Measurements from ENCODE around the gene PID1.

Gene PID1

DNA sequence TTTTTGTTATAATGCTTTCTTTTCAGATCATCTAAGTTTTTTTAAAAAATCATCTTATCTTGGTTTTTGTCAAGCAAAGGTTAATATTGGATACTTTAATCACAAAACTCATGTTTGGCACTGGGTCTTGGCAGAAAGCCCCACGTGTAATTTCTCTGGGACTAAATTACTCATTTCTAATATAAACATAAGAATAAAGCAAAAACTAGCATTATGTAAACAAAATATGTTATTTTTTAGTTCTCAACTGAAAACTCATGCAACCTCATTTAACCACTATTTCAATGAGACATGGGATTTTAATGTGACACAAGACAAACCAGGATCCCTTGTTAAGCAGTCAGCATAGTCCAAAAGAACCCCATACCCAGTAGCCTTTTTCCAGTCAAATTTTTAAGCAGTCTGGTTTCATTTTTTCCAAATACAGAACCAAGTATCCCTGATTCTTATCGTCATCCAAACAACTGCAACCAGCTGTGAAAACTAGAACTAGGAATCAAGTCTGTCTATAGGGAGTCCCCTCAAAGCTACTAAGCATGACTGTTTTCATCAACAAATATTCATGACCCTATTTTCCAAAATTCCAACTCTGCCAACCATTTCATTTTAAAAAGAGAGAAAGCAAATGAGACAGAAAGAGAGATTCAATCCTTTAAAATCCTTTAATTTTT is 27.1 kb downstream of the PID1 start:
- H3K27me3 ChIP-seq: no peaks in the 10 kb centered on the region
- no peak for DNase-seq
- intact Hi-C loops (cut with DNase I; ENCODE audit: low total_unique reads): no loop called here
- peaks cover 0 to 14% (median 2%) of the 10 kb centered on the region in 4 donors for H3K4me1 ChIP-seq
- no peak overlapping the region for H3K4me3 ChIP-seq
- H3K36me3 ChIP-seq: no peaks in the 10 kb centered on the region
- peaks cover 0 to 16% (median 14%) of the 10 kb centered on the region in 3 donors for H3K9me3 ChIP-seq
- H3K27ac ChIP-seq: no peak overlapping the region
- TF ChIP-seq, protein P1, sequence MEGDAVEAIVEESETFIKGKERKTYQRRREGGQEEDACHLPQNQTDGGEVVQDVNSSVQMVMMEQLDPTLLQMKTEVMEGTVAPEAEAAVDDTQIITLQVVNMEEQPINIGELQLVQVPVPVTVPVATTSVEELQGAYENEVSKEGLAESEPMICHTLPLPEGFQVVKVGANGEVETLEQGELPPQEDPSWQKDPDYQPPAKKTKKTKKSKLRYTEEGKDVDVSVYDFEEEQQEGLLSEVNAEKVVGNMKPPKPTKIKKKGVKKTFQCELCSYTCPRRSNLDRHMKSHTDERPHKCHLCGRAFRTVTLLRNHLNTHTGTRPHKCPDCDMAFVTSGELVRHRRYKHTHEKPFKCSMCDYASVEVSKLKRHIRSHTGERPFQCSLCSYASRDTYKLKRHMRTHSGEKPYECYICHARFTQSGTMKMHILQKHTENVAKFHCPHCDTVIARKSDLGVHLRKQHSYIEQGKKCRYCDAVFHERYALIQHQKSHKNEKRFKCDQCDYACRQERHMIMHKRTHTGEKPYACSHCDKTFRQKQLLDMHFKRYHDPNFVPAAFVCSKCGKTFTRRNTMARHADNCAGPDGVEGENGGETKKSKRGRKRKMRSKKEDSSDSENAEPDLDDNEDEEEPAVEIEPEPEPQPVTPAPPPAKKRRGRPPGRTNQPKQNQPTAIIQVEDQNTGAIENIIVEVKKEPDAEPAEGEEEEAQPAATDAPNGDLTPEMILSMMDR (IDR thresholded peaks at IDR 0.05): no peak

DNA sequence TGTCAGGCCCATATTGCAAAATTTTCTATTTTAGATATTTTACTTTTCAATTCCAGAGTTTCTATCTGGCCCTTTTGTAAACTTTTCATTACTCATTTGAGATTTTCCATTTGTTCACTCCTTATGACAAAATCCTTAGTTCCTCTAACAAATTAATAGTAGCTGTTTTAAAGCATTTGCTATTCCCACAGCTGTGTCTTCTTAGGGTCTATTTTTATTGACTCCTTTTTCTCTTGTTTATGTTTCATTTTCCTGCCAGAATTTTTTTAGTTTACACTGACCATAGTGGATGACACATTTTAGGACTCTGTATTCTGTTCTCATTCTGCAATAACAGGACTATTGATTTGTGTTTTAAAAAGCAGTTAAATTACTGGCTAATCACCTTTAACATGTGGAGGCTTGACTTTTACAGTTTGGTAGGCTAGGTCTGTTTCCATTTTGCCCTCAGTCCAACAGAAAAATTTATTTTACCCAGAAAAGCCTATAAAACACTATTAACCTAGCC is 30.0 kb downstream of the PID1 start:
- Histone ChIP-seq H3K4me1 (peaks cover 0 to 14% (median 2%) of the 10 kb centered on the region in 4 donors), H3K27me3 (no peaks in the 10 kb centered on the region), H3K27ac (no peak overlapping the region), H3K4me3 (no peak overlapping the region), H3K9me3 (peaks cover 0 to 16% (median 14%) of the 10 kb centered on the region in 3 donors), H3K36me3 (no peaks in the 10 kb centered on the region)
- no peak for DNase-seq
- TF ChIP-seq, protein P1 (IDR thresholded peaks at IDR 0.05): no peak
- intact Hi-C loops (cut with DNase I; ENCODE audit: low total_unique reads): no loop called here

- H3K9me3 ChIP-seq: peaks cover 0 to 16% (median 14%) of the 10 kb centered on the region in 3 donors
- no peak for DNase-seq
- peaks cover 0 to 5% (median under 1%) of the 10 kb centered on the region in 4 donors for H3K4me1 ChIP-seq
- H3K27ac ChIP-seq: no peak overlapping the region
- H3K36me3 ChIP-seq: no peaks in the 10 kb centered on the region
- H3K4me3 ChIP-seq: no peak overlapping the region
- intact Hi-C loops (cut with DNase I; ENCODE audit: low total_unique reads): no loop called here
- no peaks in the 10 kb centered on the region for H3K27me3 ChIP-seq
- TF ChIP-seq, protein P1 (IDR thresholded peaks at IDR 0.05): no peak
These were observed 32.1 kb downstream of the PID1 start for GRCh38 chr2:229239021-229239420.

DNA sequence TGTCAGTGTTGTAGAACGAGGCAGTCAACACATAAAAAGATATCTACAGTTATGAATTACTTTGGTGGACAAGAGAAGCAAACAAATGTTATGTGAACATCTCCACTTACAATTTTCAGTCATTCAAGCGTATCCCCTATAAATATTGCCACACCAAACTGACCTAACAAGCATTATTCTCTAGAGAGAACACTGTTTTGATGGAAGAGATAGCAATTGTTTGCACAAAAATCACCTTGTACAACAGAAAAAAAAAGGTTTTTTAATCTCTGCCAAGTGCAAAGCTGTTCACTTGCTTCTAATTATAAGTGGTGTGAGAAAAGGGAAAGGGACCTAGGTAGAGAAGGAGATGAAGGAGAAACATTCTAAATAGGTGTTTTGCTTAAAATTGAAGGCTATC is 33.8 kb downstream of the PID1 start:
- peaks cover 0 to 16% (median 12%) of the 10 kb centered on the region in 3 donors for H3K9me3 ChIP-seq
- TF ChIP-seq, protein P1 (IDR thresholded peaks at IDR 0.05): no peak
- no peak for DNase-seq
- intact Hi-C loops (cut with DNase I; ENCODE audit: low total_unique reads): no loop called here
- no peaks in the 10 kb centered on the region for H3K27me3 ChIP-seq
- no peaks in the 10 kb centered on the region for H3K36me3 ChIP-seq
- H3K27ac ChIP-seq: no peak overlapping the region
- no peaks in the 10 kb centered on the region for H3K4me1 ChIP-seq
- no peak overlapping the region for H3K4me3 ChIP-seq

- Histone ChIP-seq H3K27ac (no peak overlapping the region), H3K4me1 (no peaks in the 10 kb centered on the region), H3K36me3 (no peaks in the 10 kb centered on the region), H3K9me3 (peaks cover 0 to 3% (median 0%) of the 10 kb centered on the region in 3 donors), H3K4me3 (no peak overlapping the region), H3K27me3 (no peaks in the 10 kb centered on the region)
- intact Hi-C loops (cut with DNase I; ENCODE audit: low total_unique reads): no loop called here
- DNase-seq: peak in 1 of 2 donors; percentile 42
- TF ChIP-seq, protein P1 (IDR thresholded peaks at IDR 0.05): no peak
These were observed 35.8 kb downstream of the PID1 start for GRCh38 chr2:229235131-229235914.

All from tibial artery (tissue), 4 donors.